Activated CD4-positive, alpha-beta memory T cell treated with anti-CD3 and anti-CD28 coated beads, Interleukin-2, amount 10 ng/mL, durations not matched to agents 7 days and 5 days (primary cell): ENCODE measurements around the gene RNF39. TPM values are rescaled to one million over a fixed set of nuclear protein-coding genes. Genes with fewer than 3 reads are reported as not detected.

ENCODE experiments used
- total RNA-seq, 2 experiments: library from RNA; stranded (reverse); gene quantifications; one replicate each; pipeline ENCODE4 v1.2.3, GENCODE V29; 2021

The RNF39 gene
- total RNA-seq, 2 experiments from 2014 or later = not detected

Other genes with a start within 250 kb of the RNF39 start
- under 1 TPM in 1 of 2 experiments, not detected in 1; 0.15 TPM for gene HLA-G, start 247.9 kb downstream of the RNF39 start, total RNA-seq
- 1,000 to 10,000 TPM; 2,531 to 2,553 TPM for gene HLA-A, start 133.2 kb downstream of the RNF39 start, total RNA-seq
- 10 to 100 TPM; 75.5 to 77.8 TPM for gene POLR1H, start 14.5 kb downstream of the RNF39 start, total RNA-seq
- 10 to 100 TPM; 62.5 to 62.6 TPM for gene PPP1R11, start 8.6 kb downstream of the RNF39 start, total RNA-seq
- not detected for gene TRIM31, start 37.3 kb upstream of the RNF39 start, total RNA-seq
- not detected for gene TRIM40, start 60.4 kb upstream of the RNF39 start, total RNA-seq
- under 1 TPM in 1 of 2 experiments, not detected in 1; 0.08 TPM for gene TRIM10, start 85.4 kb upstream of the RNF39 start, total RNA-seq
- gene TRIM15, start 87.8 kb upstream of the RNF39 start, total RNA-seq = not detected
- 10 to 100 TPM; 91.1 to 91.5 TPM for gene TRIM26, start 137.6 kb upstream of the RNF39 start, total RNA-seq